NB4 (cell line): ENCODE measurements around the gene STX4.

Experiments used
- POLR2A ChIP-seq: IDR thresholded peaks from 2 replicates; pipeline ENCODE4 v1.6.1; 2011; ENCODE audit warnings: mild to moderate bottlenecking; ENCODE audit not compliant: insufficient read length; ENCODE audit errors: extremely low read depth
- TF ChIP-seq, protein P1 (sequence below): IDR thresholded peaks from one replicate; pipeline ENCODE4 v1.5.1; 2012; ENCODE audit warnings: low read depth, low read length

DNA sequence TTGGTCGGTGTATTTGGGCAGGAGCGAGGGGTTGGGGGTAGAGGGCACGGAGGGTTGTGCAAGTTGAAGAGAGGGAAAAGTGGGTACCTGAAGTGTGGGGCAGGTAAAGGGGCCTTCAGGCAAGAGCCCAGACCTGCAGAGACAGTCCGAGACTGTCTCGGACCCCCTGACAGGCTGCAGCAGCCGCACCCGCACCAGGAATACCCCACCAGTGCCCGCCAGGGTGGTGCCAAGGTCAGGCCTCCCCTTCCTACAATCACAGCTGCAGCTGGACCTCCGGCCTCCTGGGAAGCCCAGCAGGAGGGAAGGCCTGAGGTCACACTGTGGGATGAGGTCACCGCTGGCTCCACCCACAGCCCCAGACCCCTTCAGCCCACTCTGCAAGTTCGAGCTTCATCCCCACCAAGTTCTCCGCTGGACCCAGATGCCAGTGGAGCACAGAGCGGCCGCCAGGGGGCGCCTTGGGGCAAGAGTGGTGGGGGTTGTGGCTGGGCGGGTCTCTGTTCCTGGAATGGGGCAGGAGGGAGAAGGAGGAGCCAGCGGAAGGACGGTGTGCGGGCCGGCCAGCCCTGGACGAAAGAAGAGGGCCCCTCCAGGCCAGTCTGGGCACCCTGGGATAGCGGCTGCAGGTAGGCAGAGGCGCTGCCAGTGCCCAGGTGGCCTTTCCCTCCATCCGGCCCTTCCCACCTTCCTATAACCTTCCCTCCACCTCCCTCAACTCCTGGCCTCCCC, 48.5 kb upstream of the STX4 start, which contains the start of gene HSD3B7:
- no peak for TF ChIP-seq POLR2A
- TF ChIP-seq, protein P1, sequence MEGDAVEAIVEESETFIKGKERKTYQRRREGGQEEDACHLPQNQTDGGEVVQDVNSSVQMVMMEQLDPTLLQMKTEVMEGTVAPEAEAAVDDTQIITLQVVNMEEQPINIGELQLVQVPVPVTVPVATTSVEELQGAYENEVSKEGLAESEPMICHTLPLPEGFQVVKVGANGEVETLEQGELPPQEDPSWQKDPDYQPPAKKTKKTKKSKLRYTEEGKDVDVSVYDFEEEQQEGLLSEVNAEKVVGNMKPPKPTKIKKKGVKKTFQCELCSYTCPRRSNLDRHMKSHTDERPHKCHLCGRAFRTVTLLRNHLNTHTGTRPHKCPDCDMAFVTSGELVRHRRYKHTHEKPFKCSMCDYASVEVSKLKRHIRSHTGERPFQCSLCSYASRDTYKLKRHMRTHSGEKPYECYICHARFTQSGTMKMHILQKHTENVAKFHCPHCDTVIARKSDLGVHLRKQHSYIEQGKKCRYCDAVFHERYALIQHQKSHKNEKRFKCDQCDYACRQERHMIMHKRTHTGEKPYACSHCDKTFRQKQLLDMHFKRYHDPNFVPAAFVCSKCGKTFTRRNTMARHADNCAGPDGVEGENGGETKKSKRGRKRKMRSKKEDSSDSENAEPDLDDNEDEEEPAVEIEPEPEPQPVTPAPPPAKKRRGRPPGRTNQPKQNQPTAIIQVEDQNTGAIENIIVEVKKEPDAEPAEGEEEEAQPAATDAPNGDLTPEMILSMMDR = peak; percentile 89
